ENCODE results near the gene SPRED1.

SPRED1 gene

GRCh38 chr15:38217788-38218609 lies 34.6 kb upstream of the SPRED1 start (continued):
- no peak for TF ChIP-seq ZNF600 (tag by site-specific recombination; IDR thresholded peaks at IDR 0.05)
- no peak for TF ChIP-seq BCL11B (tag by site-specific recombination; IDR thresholded peaks at IDR 0.05; ENCODE audit: low read depth)
- TF ChIP-seq ZNF521 (tag by site-specific recombination; IDR thresholded peaks at IDR 0.05): no peak
- TF ChIP-seq SP3 (tag by site-specific recombination; IDR thresholded peaks at IDR 0.05): no peak
- TF ChIP-seq BCL6B (tag by site-specific recombination; IDR thresholded peaks at IDR 0.05): peak; percentile 27; the same call in 1 of the 2 replicates
- TF ChIP-seq ZNF580 (tag by site-specific recombination; IDR thresholded peaks at IDR 0.05): no peak
- TF ChIP-seq ZNF398 (tag by site-specific recombination; IDR thresholded peaks at IDR 0.05): 0 out of 2 replicates have a peak, but pooled peaks have one; percentile 9
- no peak for TF ChIP-seq ZNF501 (tag by site-specific recombination; IDR thresholded peaks at IDR 0.05)
- TF ChIP-seq SCRT1 (tag by site-specific recombination; IDR thresholded peaks at IDR 0.05; ENCODE audit: borderline replicate concordance): no peak
- TF ChIP-seq GLI2 (tag by site-specific recombination; IDR thresholded peaks at IDR 0.05; ENCODE audit: borderline replicate concordance, low read depth): no peak
- no peak for TF ChIP-seq ZNF354C (tag by site-specific recombination; IDR thresholded peaks at IDR 0.05; ENCODE audit: borderline replicate concordance, low read depth)
- TF ChIP-seq ZNF335 (tag by site-specific recombination; conservative IDR thresholded peaks at IDR 0.05): 0 out of 2 replicates have a peak, but pooled peaks have one; percentile 21

- CTCF ChIA-PET: no interaction called here
- H3K27ac ChIP-seq (ENCODE audit: extremely low read depth, low read depth, low read length): no peak overlapping the region
Measured at GRCh38 chr15:38220606-38221273, 31.9 kb upstream of the SPRED1 start.

GRCh38 chr15:38224486-38224885 lies 28.1 kb upstream of the SPRED1 start:
- Histone ChIP-seq H3K4me1 (ENCODE audit: control insufficient read depth, insufficient read depth, low read length) (peaks cover 13% of the 10 kb centered on the region), H3K9me3 (ENCODE audit: control insufficient read depth, insufficient read depth, low read depth, low read length) (no peaks in the 10 kb centered on the region), H3K4me3 (ENCODE audit: low read depth, low read length) (no peak overlapping the region), H3K27ac (ENCODE audit: extremely low read depth, low read depth, low read length) (no peak overlapping the region), H3K36me3 (ENCODE audit: control insufficient read depth in 2 of 2, insufficient read depth in 1 of 2, low read length in 2 of 2) (no peaks in the 10 kb centered on the region)
- POLR2A ChIA-PET: no interaction called here
- CTCF ChIA-PET: interaction anchor here (0.8 kb wide), 1 partner anchor 14 kb away, joined by 4 read pairs; no protein-coding TSS in a partner anchor
- TF ChIP-seq ZNF132 (tag by site-specific recombination; IDR thresholded peaks at IDR 0.05; ENCODE audit: borderline replicate concordance) (no peak), IKZF3 (tag by site-specific recombination; IDR thresholded peaks at IDR 0.05) (no peak), RBAK (tag by site-specific recombination; IDR thresholded peaks at IDR 0.05) (no peak), ZNF23 (tag by site-specific recombination; IDR thresholded peaks at IDR 0.05; ENCODE audit: borderline replicate concordance) (no peak), ZNF311 (tag by site-specific recombination; IDR thresholded peaks at IDR 0.05; ENCODE audit: borderline replicate concordance) (no peak), ZBTB49 (tag by site-specific recombination; IDR thresholded peaks at IDR 0.05; ENCODE audit: low read depth) (no peak), ZNF776 (tag by site-specific recombination; IDR thresholded peaks at IDR 0.05; ENCODE audit: borderline replicate concordance) (no peak), MZF1 (tag by site-specific recombination; IDR thresholded peaks at IDR 0.05; ENCODE audit: borderline replicate concordance) (no peak), KLF1 (tag by site-specific recombination; IDR thresholded peaks at IDR 0.05) (no peak), ZNF830 (tag by site-specific recombination; IDR thresholded peaks at IDR 0.05; ENCODE audit: low read depth) (no peak), ZNF658 (tag by site-specific recombination; IDR thresholded peaks at IDR 0.05) (no peak), ZNF341 (tag by site-specific recombination; IDR thresholded peaks at IDR 0.05; ENCODE audit: low read depth) (no peak)

More at GRCh38 chr15:38220606-38221273, 31.9 kb upstream of the SPRED1 start:
- no peaks in the 10 kb centered on the region for H3K36me3 ChIP-seq (ENCODE audit: control insufficient read depth in 2 of 2, insufficient read depth in 1 of 2, low read length in 2 of 2)
- POLR2A ChIA-PET: no interaction called here
- peaks cover 11% of the 10 kb centered on the region for H3K4me1 ChIP-seq (ENCODE audit: control insufficient read depth, insufficient read depth, low read length)
- H3K4me3 ChIP-seq (ENCODE audit: low read depth, low read length): no peak overlapping the region
- TF ChIP-seq SCRT2 (tag by site-specific recombination; IDR thresholded peaks at IDR 0.05) (peak; percentile 75), ZNF514 (tag by site-specific recombination; IDR thresholded peaks at IDR 0.05) (no peak)
- no peaks in the 10 kb centered on the region for H3K9me3 ChIP-seq (ENCODE audit: control insufficient read depth, insufficient read depth, low read depth, low read length)
